ENCODE results near the gene CCDC85A. TPM values are rescaled to one million over a fixed set of nuclear protein-coding genes. Genes with fewer than 3 reads are reported as not detected.

CCDC85A gene
- polyA plus RNA-seq, 1 donor from 2014 or later: 24.7 TPM

DNA sequence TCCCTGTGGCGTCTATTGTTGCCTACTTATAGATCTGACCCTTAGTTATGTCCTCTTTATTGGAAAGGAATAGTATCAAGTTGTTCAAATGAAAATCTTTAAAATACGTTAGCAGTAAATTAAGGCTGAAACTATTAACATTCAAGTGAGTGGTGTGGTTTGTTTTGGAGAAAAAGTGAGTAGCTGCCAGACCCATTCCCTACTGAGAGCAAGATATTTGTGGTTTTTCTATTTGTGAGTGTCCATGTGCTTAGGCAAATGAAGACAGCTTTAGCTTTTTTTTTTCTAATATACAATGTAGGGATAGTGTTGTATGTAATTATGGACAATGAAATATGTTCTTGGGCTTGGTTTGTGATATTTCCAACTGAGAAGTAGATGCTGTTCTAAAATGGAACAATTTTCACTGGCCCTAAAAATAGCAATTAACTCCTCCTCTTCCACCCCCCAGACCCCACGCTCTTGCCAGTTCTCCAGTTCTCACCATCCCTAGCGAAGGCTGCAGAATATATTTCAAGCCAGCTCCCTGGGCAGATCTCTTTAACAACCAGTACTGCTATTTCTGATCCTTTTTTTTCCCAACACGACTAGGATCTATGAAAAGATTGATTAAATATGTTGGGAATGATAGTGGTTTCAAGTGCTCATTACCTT lies 83.1 kb downstream of the CCDC85A start:
- no peaks in the 10 kb centered on the region for H3K9me2 ChIP-seq (ENCODE audit: insufficient read depth, low read length)
- no peaks in the 10 kb centered on the region for H3K36me3 ChIP-seq (ENCODE audit: insufficient read depth, low read length)
- no peaks in the 10 kb centered on the region for H4K20me1 ChIP-seq (ENCODE audit: insufficient read depth)
- H2AFZ ChIP-seq (ENCODE audit: low read depth, low read length): no peak overlapping the region
- H3K27ac ChIP-seq (ENCODE audit: low read length): no peak overlapping the region
- TF ChIP-seq EP300 (conservative IDR thresholded peaks at IDR 0.05; ENCODE audit: poor library complexity, severe bottlenecking) (no peak), RAD21 (conservative IDR thresholded peaks at IDR 0.05) (no peak), SMC3 (conservative IDR thresholded peaks at IDR 0.05; ENCODE audit: poor library complexity) (no peak), MXI1 (conservative IDR thresholded peaks at IDR 0.05; ENCODE audit: poor library complexity, severe bottlenecking) (no peak), TAF1 (IDR thresholded peaks at IDR 0.05; ENCODE audit: low read depth) (no peak), POLR2AphosphoS5 (IDR thresholded peaks at IDR 0.05) (no peak), EZH2 (IDR thresholded peaks at IDR 0.05; ENCODE audit: borderline replicate concordance, insufficient read depth, low read length, poor library complexity, severe bottlenecking) (no peak)
- TF ChIP-seq, protein P1, sequence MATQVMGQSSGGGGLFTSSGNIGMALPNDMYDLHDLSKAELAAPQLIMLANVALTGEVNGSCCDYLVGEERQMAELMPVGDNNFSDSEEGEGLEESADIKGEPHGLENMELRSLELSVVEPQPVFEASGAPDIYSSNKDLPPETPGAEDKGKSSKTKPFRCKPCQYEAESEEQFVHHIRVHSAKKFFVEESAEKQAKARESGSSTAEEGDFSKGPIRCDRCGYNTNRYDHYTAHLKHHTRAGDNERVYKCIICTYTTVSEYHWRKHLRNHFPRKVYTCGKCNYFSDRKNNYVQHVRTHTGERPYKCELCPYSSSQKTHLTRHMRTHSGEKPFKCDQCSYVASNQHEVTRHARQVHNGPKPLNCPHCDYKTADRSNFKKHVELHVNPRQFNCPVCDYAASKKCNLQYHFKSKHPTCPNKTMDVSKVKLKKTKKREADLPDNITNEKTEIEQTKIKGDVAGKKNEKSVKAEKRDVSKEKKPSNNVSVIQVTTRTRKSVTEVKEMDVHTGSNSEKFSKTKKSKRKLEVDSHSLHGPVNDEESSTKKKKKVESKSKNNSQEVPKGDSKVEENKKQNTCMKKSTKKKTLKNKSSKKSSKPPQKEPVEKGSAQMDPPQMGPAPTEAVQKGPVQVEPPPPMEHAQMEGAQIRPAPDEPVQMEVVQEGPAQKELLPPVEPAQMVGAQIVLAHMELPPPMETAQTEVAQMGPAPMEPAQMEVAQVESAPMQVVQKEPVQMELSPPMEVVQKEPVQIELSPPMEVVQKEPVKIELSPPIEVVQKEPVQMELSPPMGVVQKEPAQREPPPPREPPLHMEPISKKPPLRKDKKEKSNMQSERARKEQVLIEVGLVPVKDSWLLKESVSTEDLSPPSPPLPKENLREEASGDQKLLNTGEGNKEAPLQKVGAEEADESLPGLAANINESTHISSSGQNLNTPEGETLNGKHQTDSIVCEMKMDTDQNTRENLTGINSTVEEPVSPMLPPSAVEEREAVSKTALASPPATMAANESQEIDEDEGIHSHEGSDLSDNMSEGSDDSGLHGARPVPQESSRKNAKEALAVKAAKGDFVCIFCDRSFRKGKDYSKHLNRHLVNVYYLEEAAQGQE (IDR thresholded peaks at IDR 0.05; ENCODE audit: borderline replicate concordance): no peak
- TF ChIP-seq, protein P2, sequence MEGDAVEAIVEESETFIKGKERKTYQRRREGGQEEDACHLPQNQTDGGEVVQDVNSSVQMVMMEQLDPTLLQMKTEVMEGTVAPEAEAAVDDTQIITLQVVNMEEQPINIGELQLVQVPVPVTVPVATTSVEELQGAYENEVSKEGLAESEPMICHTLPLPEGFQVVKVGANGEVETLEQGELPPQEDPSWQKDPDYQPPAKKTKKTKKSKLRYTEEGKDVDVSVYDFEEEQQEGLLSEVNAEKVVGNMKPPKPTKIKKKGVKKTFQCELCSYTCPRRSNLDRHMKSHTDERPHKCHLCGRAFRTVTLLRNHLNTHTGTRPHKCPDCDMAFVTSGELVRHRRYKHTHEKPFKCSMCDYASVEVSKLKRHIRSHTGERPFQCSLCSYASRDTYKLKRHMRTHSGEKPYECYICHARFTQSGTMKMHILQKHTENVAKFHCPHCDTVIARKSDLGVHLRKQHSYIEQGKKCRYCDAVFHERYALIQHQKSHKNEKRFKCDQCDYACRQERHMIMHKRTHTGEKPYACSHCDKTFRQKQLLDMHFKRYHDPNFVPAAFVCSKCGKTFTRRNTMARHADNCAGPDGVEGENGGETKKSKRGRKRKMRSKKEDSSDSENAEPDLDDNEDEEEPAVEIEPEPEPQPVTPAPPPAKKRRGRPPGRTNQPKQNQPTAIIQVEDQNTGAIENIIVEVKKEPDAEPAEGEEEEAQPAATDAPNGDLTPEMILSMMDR (IDR thresholded peaks at IDR 0.05; ENCODE audit: poor library complexity, severe bottlenecking): no peak
- no peak overlapping the region for H3K9ac ChIP-seq (ENCODE audit: low read length)
- H3K79me2 ChIP-seq (replicated peaks; ENCODE audit: insufficient read depth, low read length): no peaks in the 10 kb centered on the region
- H3K4me3 ChIP-seq (ENCODE audit: low read length): no peak overlapping the region
- no peaks in the 10 kb centered on the region for H3K9me3 ChIP-seq (ENCODE audit: low read length)
- H3K4me2 ChIP-seq (ENCODE audit: low read length): no peak overlapping the region
- no peaks in the 10 kb centered on the region for H3K27me3 ChIP-seq (ENCODE audit: insufficient read depth, low read depth, low read length)
- H3F3A ChIP-seq (ENCODE audit: insufficient read depth, low read length, poor library complexity, severe bottlenecking): peaks cover 3% of the 10 kb centered on the region

DNA sequence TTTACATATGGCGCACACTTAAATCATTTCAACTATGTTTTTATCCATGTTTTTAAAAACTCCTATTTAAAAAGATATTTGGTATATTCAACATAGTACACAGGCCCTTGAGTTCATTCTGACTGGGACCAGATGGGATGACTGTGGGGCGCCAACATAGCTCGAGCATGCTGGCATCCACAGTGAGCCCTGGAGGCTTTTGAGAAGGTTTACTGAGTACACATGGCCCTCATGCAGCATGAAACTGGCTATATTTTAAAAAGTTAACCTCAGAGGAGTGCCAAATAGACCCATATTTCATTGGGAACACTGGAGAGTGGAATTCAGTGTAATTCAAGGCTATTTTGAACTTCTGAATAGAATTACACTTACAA lies 83.6 kb downstream of the CCDC85A start:
- peaks cover 3% of the 10 kb centered on the region for H3F3A ChIP-seq (ENCODE audit: insufficient read depth, low read length, poor library complexity, severe bottlenecking)
- no peak overlapping the region for H2AFZ ChIP-seq (ENCODE audit: low read depth, low read length)
- TF ChIP-seq POLR2AphosphoS5 (IDR thresholded peaks at IDR 0.05): no peak
- TF ChIP-seq TAF1 (IDR thresholded peaks at IDR 0.05; ENCODE audit: low read depth): no peak
- no peak for TF ChIP-seq RAD21 (conservative IDR thresholded peaks at IDR 0.05)
- no peak for TF ChIP-seq EZH2 (IDR thresholded peaks at IDR 0.05; ENCODE audit: borderline replicate concordance, insufficient read depth, low read length, poor library complexity, severe bottlenecking)
- TF ChIP-seq, protein P2 (IDR thresholded peaks at IDR 0.05; ENCODE audit: poor library complexity, severe bottlenecking): no peak
- no peak for TF ChIP-seq MXI1 (conservative IDR thresholded peaks at IDR 0.05; ENCODE audit: poor library complexity, severe bottlenecking)
- TF ChIP-seq, protein P1 (IDR thresholded peaks at IDR 0.05; ENCODE audit: borderline replicate concordance): no peak
- TF ChIP-seq SMC3 (conservative IDR thresholded peaks at IDR 0.05; ENCODE audit: poor library complexity): no peak
- TF ChIP-seq EP300 (conservative IDR thresholded peaks at IDR 0.05; ENCODE audit: poor library complexity, severe bottlenecking): no peak
- H4K20me1 ChIP-seq (ENCODE audit: insufficient read depth): no peaks in the 10 kb centered on the region
- no peak overlapping the region for H3K27ac ChIP-seq (ENCODE audit: low read length)
- no peaks in the 10 kb centered on the region for H3K27me3 ChIP-seq (ENCODE audit: insufficient read depth, low read depth, low read length)
- no peaks in the 10 kb centered on the region for H3K9me3 ChIP-seq (ENCODE audit: low read length)
- no peak overlapping the region for H3K4me2 ChIP-seq (ENCODE audit: low read length)
- no peaks in the 10 kb centered on the region for H3K79me2 ChIP-seq (replicated peaks; ENCODE audit: insufficient read depth, low read length)
- H3K9me2 ChIP-seq (ENCODE audit: insufficient read depth, low read length): no peaks in the 10 kb centered on the region
- H3K4me3 ChIP-seq (ENCODE audit: low read length): no peak overlapping the region
- no peaks in the 10 kb centered on the region for H3K36me3 ChIP-seq (ENCODE audit: insufficient read depth, low read length)
- H3K9ac ChIP-seq (ENCODE audit: low read length): no peak overlapping the region
